C4-2B (cell line): Measurements from ENCODE around the gene TMCC1.

Experiments
- CTCF ChIP-seq: fragments of 450-650 bp; conservative IDR thresholded peaks from 2 replicates; pipeline ENCODE4 v1.5.1; 2017; ENCODE audit warnings: mild to moderate bottlenecking
- ZFX ChIP-seq: fragments of 450-650 bp; IDR thresholded peaks from 2 replicates; pipeline ENCODE4 v1.6.1; 2017

GRCh38 chr3:129793942-129794310 lies 99.6 kb downstream of the TMCC1 start:
- TF ChIP-seq ZFX (no peak), CTCF (no peak)
